SW480 (cell line): ENCODE results near the gene GYS1.
A peak's percentile ranks its signal among the peaks of the same experiment; 100 is the strongest.
"Not testable (repeated sequence)": the region's sequence is repeated elsewhere in the genome, so short reads cannot be mapped to it uniquely, and the experiment has no call there.

Experiments used
- DNase-seq: peaks from one replicate; pipeline ENCODE4 v3.0.0-alpha.2; 2016; ENCODE audit warnings: low spot score

GYS1 gene

GRCh38 chr19:48938256-48938655, 54.9 kb downstream of the GYS1 start:
- DNase-seq: no peak

DNA sequence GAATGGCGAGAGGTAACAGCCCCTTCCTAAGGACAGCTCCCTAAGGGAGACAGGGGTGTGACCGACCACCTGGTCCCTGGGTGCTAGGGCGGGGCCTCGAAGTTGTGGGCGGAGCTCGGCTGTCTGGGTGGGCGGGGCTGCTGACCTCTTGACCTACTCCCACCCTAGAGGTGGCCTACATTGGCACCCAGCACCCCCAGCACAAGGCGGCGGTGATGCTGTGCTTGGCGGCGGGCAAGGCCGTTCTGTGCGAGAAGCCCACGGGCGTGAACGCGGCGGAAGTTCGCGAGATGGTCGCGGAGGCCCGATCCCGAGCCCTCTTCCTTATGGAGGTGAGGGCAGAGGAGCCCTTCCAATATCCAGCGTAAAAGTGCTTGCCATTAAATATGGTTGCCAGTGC, 57.2 kb downstream of the GYS1 start:
- no peak for DNase-seq

- DNase-seq: no peak
Observed at GRCh38 chr19:48934837-48935236, 58.3 kb downstream of the GYS1 start.

- peak; percentile 97 for DNase-seq
Observed at GRCh38 chr19:48933382-48933932, 59.7 kb downstream of the GYS1 start, which contains the start of gene DHDH. DHDH (plus strand) TSS chr19:48933699; CDS start chr19:48933722, 23 bp downstream.

DNA sequence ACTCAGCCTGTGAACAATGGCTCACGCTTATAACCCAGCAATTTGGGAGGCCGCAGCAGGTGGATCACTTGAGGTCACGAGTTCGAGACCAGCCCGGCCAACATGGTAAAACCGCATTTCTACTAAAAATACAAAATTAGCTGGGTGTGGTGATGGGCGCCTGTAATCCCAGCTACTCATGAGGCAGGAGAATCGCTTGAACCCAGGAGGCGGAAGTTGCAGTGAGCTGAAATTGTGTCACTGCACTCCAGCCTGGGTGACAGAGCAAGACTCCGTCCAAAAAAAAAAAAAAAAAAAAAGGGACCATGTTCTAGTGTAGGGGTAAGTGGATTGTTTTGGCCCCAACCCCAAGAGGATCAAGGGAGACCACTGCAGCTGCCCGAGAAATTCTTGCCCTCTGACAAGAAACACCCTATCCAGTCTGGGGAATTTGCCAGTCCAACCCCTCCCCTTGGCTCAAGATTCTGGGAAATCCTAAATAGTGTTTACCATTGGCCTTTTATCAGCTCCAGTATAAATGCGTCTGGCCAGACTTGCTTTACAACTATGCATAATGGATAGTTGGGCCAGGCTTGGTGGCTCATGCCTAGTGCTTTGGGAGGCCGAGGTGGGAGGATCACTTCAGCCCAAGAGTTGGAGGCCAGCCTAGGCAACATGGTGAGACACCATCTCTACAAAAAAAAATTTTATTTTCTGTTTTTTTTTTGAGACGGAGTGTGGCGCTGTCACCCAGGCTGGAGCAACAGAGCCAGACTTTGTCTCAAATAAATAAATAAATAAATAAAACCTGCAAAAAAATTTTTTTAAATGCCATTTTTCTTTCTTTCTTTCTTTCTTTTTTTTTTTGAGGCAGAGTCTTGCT, 64.7 kb downstream of the GYS1 start:
- no peak for DNase-seq

GRCh38 chr19:48927692-48928091, 65.4 kb downstream of the GYS1 start:
- not testable (repeated sequence) for DNase-seq

DNA sequence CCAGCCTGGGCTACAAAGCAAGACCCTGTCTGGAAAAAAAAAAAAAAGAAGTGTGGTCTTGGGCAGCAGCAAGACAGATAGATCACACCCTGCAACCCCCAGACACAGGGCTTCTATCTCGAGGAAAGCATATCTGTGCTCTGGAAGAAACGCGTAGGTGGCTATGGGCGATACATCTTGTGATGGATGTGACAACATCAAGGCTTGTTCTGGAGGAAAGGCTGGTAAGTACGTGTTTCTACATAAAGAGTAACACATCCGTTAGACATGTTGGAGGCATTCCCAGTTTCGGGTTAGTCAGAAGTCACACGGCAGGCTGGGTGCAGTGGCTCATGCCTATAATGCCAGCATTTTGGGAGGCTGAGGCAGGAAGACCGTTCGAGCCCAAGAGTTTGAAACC, 66.2 kb downstream of the GYS1 start:
- DNase-seq: no peak

- DNase-seq: not testable (repeated sequence)
Observed at GRCh38 chr19:48925890-48926289, 67.2 kb downstream of the GYS1 start.

- DNase-seq: peak; percentile 39
Observed at GRCh38 chr19:48925240-48925843, 67.8 kb downstream of the GYS1 start.

DNA sequence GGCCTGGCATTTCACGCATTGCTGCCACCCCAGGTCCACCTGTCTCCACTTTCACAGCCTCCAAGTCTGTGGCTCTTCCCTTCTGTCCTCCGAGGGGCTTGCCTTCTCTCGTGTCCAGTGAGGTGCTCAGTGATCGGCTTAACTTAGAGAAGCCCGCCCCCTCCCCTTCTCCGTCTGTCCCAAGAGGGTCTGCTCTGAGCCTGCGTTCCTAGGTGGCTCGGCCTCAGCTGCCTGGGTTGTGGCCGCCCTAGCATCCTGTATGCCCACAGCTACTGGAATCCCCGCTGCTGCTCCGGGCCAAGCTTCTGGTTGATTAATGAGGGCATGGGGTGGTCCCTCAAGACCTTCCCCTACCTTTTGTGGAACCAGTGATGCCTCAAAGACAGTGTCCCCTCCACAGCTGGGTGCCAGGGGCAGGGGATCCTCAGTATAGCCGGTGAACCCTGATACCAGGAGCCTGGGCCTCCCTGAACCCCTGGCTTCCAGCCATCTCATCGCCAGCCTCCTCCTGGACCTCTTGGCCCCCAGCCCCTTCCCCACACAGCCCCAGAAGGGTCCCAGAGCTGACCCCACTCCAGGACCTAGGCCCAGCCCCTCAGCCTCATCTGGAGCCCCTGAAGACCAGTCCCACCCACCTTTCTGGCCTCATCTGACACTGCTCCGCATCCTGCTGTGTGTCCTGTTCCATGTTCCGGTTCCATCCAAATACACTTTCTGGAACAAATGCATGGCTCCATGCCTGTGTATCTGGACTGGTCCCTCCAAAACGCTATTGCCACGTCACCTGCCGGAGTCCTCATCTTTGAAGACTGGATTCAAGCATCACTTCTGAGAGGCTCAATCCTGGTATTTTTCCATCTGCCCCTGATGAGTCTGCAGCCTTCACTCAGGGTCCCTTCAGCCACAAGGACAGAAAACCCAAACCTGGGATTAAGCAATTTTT, 70.3 kb downstream of the GYS1 start:
- DNase-seq: no peak

DNA sequence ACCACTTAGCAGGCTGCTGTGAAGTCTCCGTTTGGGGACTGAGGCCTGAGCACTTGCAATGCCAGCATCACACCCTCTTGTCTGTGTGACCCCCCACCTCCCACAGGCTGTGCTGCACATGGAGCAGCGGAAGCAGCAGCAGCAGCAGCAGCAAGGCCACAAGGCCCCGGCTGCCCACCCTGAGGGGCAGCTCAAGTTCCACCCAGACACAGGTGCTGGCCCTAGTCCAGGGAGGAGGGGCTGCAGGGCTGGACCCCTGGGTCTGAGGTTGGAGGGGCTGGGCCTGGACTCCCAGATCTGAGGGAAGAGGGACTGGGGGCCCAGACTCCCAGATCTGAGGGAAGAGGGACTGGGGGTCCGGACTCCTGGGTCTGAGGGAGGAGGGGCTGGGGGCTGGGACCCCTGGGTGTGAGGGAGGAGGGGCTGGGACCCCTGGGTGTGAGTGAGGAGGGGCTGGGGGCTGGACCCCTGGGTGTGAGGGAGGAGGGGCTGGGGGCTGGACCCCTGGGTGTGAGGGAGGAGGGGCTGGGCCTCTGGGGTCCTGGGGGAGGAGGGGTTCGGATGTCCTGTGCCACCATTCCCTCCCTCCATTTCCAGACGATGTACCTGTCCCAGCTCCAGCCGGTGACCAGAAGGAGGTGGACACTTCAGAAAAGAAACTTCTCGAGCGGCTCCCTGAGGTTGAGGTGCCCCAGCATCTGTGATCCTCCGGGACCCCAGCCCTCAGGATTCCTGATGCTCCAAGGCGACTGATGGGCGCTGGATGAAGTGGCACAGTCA, 71.2 kb downstream of the GYS1 start:
- no peak for DNase-seq

DNA sequence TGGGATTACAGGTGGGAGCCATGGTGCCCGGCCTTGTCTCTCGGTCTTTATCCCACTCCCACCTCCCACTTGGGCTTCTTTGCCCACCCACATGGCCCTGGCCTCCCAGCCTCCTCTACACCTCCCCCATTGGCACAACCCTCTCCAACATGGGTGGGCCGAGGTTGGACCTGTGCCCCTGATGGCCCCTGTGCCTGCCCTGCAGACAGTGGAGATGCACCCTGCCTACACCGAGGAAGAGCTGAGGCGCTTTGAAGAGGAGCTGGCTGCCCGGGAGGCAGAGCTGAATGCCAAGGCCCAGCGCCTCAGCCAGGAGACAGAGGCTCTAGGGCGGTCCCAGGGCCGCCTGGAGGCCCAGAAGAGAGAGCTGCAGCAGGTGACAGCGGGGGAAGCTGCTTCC, 72.2 kb downstream of the GYS1 start:
- no peak for DNase-seq

DNA sequence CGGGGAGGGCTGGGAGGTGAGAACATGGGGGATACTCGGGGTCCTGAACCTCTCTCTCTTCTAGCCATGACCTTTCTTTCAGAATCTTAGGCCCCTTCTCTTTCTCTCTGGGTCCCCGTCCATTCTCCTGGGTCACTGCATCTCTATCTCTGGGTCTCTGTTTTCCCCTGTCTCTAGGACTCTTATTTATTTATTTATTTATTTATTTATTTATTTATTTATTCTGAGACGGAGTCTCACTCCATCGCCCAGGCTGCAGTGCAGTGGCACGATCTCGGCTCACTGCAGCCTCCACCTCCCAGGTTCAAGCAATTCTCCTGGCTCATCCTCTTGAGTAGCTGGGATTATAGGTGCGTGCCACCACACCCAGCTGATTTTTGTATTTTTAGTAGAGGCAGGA, 73.8 kb downstream of the GYS1 start:
- not testable (repeated sequence) for DNase-seq

GRCh38 chr19:48918801-48919247, 74.3 kb downstream of the GYS1 start:
- peak; percentile 43 for DNase-seq
